Nephron progenitor cell (in vitro differentiated cells): ENCODE measurements around the gene RTEL1.

Experiments used
- DNase-seq: peaks from one replicate; pipeline ENCODE4 v3.0.0; 2021
- H3K27ac Mint-ChIP-seq: 2 replicates; pipeline ENCODE4 v1.8.0; 2021; ENCODE audit warnings: mild to moderate bottlenecking, moderate library complexity, mixed read lengths
- H3K27me3 Mint-ChIP-seq: 2 replicates; pipeline ENCODE4 v1.8.0; 2021; ENCODE audit warnings: mild to moderate bottlenecking, low read depth, mixed read lengths; ENCODE audit not compliant: poor library complexity
- H3K36me3 Mint-ChIP-seq: 2 replicates; pipeline ENCODE4 v1.8.0; 2021; ENCODE audit warnings: low read depth, mixed read lengths
- H3K4me1 Mint-ChIP-seq: 2 replicates; pipeline ENCODE4 v1.8.0; 2021; ENCODE audit warnings: mixed read lengths
- H3K4me3 Mint-ChIP-seq: 2 replicates; pipeline ENCODE4 v1.8.0; 2021; ENCODE audit warnings: mild to moderate bottlenecking, moderate library complexity, mixed read lengths
- H3K9me3 Mint-ChIP-seq: 2 replicates; pipeline ENCODE4 v1.8.0; 2021; ENCODE audit warnings: mild to moderate bottlenecking, moderate library complexity, mixed read lengths
- CTCF ChIP-seq: fragments of 200-600 bp; sonication (generic); IDR thresholded peaks from 2 replicates; pipeline ENCODE4 v1.5.0; 2021; ENCODE audit warnings: antibody characterized with exemption

Gene RTEL1

GRCh38 chr20:63678071-63678470 lies 20.0 kb downstream of the RTEL1 start:
- H3K27me3 Mint-ChIP-seq, result peaks cover 2% of the 10 kb centered on the region
- H3K36me3 Mint-ChIP-seq, result peaks cover 17% of the 10 kb centered on the region
- no peak overlapping the region for H3K4me3 Mint-ChIP-seq
- H3K4me1 Mint-ChIP-seq, result peaks cover 4% of the 10 kb centered on the region
- no peak for TF ChIP-seq CTCF
- no peak for DNase-seq
- no peaks in the 10 kb centered on the region for H3K9me3 Mint-ChIP-seq
- H3K27ac Mint-ChIP-seq, result peak overlapping the region; percentile 92

- peaks cover 17% of the 10 kb centered on the region for H3K36me3 Mint-ChIP-seq
- no peak overlapping the region for H3K4me3 Mint-ChIP-seq
- DNase-seq, result no peak
- TF ChIP-seq CTCF, result no peak
- peak overlapping the region; percentile 92 for H3K27ac Mint-ChIP-seq
- peaks cover 2% of the 10 kb centered on the region for H3K27me3 Mint-ChIP-seq
- no peaks in the 10 kb centered on the region for H3K9me3 Mint-ChIP-seq
- peaks cover 4% of the 10 kb centered on the region for H3K4me1 Mint-ChIP-seq
Measured at GRCh38 chr20:63678667-63679465, 20.8 kb downstream of the RTEL1 start.

- TF ChIP-seq CTCF, result no peak
- no peak overlapping the region for H3K27ac Mint-ChIP-seq
- H3K36me3 Mint-ChIP-seq, result peaks cover 17% of the 10 kb centered on the region
- no peak overlapping the region for H3K4me3 Mint-ChIP-seq
- H3K27me3 Mint-ChIP-seq, result peaks cover 2% of the 10 kb centered on the region
- DNase-seq, result no peak
- no peaks in the 10 kb centered on the region for H3K9me3 Mint-ChIP-seq
- peaks cover 4% of the 10 kb centered on the region for H3K4me1 Mint-ChIP-seq
Measured at GRCh38 chr20:63679799-63680305, 21.7 kb downstream of the RTEL1 start.

GRCh38 chr20:63680427-63680826 lies 22.3 kb downstream of the RTEL1 start:
- H3K4me3 Mint-ChIP-seq, result no peak overlapping the region
- H3K9me3 Mint-ChIP-seq, result no peaks in the 10 kb centered on the region
- H3K27ac Mint-ChIP-seq, result no peak overlapping the region
- peaks cover 2% of the 10 kb centered on the region for H3K27me3 Mint-ChIP-seq
- peaks cover 4% of the 10 kb centered on the region for H3K4me1 Mint-ChIP-seq
- no peak for TF ChIP-seq CTCF
- DNase-seq, result no peak
- peaks cover 17% of the 10 kb centered on the region for H3K36me3 Mint-ChIP-seq

GRCh38 chr20:63680857-63681608 lies 22.9 kb downstream of the RTEL1 start:
- H3K27me3 Mint-ChIP-seq, result peaks cover 2% of the 10 kb centered on the region
- no peak for DNase-seq
- no peaks in the 10 kb centered on the region for H3K9me3 Mint-ChIP-seq
- peaks cover 17% of the 10 kb centered on the region for H3K36me3 Mint-ChIP-seq
- no peak overlapping the region for H3K4me3 Mint-ChIP-seq
- H3K4me1 Mint-ChIP-seq, result peaks cover 4% of the 10 kb centered on the region
- H3K27ac Mint-ChIP-seq, result no peak overlapping the region
- TF ChIP-seq CTCF, result no peak
